Measurements from ENCODE around the gene MRPS2. TPM values are rescaled to one million over a fixed set of nuclear protein-coding genes. Genes with fewer than 3 reads are reported as not detected.
"Not testable (repeated sequence)": the region's sequence is repeated elsewhere in the genome, so short reads cannot be mapped to it uniquely, and the experiment has no call there.

The MRPS2 gene
- polyA plus RNA-seq, 4 donors, result 45.6 to 60.4 (median 47.4) TPM

GRCh38 chr9:135526730-135527571 lies 26.5 kb downstream of the MRPS2 start:
- no peak for DNase-seq (ENCODE audit: low read depth in 4 of 4, low spot score in 3 of 4)

DNA sequence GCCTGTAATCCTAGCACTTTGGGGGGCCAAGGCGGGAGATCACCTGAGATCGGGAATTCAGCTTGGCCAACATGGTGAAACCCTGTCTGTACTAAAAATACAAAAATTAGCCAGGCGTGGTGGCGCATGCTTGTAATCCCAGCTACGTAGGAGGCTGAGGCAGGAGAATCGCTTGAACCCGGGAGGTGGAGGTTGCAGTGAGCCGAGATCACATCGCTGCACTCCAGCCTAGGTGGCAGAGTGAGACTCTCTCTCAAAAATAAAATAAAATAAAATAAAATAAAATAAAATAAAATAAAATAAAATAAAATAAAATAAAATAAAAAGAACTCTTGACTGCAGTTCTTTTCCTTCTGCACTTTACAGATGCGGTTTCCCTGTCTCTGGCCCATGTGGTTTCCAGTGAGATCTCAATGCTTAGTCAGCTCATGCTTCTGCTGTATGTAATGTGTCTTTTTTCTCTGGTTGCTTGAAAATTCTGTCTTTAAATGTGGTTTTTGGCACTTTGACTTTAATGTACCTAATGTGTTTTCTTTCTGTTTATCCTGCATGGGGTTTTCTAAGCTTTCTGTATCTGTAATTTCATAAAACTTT lies 28.5 kb downstream of the MRPS2 start:
- not testable (repeated sequence) for DNase-seq (ENCODE audit: low read depth in 4 of 4, low spot score in 3 of 4)

GRCh38 chr9:135530146-135530545 lies 29.7 kb downstream of the MRPS2 start:
- DNase-seq (ENCODE audit: low read depth in 4 of 4, low spot score in 3 of 4), result no peak

DNA sequence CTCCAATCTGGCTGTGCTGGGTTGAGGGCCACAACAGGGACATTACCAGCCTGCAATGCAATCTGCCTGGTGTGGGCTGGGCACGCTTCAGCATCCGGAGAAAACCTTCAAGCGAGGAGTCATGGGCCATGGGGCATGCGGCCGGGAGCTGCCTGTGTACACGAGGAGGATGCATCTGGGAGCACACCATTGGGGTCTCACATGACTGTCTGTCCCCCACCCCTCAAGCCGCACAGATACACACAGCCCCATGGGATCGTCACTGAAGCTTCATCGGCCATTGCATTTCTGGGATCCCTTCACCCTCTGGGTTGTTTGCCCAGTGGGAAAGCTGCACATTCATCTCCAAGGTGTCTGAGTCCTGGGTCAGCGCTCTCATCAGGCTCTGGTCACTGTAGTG lies 30.6 kb downstream of the MRPS2 start:
- no peak for DNase-seq (ENCODE audit: low read depth in 4 of 4, low spot score in 3 of 4)

GRCh38 chr9:135533113-135533512 lies 32.6 kb downstream of the MRPS2 start:
- no peak for DNase-seq (ENCODE audit: low read depth in 4 of 4, low spot score in 3 of 4)

DNA sequence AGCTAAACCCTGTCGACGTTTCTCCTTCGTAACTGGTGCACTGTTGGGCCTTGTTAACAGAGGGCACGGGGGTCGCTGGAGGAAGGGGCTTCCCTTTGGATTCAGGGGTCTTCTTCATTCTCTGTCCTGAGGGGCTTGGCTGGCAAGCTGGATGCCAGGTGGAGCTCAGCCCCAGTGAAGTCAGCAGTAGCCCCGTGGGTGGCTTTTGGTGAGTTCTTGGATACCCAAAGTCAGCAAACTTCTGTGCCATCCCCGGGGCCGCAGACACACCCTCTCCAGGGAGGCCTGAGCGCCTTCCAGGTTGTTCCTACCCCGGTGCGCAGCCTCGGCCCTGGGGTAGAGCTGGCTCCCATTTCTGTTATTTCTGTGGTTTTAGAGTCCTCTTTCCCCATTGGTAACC lies 33.2 kb downstream of the MRPS2 start:
- DNase-seq (ENCODE audit: low read depth in 4 of 4, low spot score in 3 of 4), result no peak

DNA sequence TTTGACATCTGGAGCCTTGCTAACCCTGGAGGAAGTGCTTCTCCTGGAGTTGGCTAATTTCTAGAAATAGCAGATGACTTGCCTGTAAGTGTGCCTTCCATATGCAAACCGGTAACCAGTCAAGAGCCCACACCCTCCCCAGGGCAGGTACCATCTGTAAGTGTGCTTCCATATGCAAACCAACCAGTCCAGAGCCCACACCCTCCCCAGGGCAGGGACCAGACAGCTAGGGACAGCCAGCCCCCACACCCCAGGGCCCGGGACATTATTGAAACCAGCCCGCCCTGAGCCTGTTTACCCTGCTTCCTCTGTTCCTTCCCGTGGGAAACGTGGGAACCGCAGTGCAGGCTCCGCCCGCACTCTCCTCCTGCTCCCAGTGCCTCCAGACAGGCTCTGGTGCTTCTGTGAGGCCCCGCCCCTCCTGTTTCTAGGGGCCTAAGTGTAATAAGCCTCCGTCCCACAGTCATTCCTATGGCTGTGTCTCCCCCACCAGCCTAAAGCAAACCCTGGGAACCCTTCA lies 33.8 kb downstream of the MRPS2 start:
- not testable (repeated sequence) for DNase-seq (ENCODE audit: low read depth in 4 of 4, low spot score in 3 of 4)

DNA sequence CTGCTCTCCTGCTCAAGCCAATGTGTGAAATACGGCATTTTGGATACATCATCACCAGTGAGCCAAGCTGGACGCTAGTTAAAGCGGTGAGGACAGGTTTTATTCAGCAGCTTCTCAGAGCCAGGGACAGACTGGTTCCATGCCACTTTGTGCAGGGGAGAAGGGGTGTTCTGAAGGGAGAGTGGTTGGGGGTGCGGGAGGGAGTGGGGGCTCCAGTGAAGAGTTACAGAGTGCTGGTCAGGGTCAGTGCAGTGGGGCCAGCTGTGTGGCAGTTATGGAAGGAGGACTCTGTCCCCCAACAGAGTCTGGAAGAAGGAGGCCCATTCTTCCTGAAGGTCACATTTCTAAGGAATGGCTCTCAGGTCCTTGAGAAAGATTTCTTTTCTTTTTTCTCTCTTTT lies 34.3 kb downstream of the MRPS2 start:
- DNase-seq (ENCODE audit: low read depth in 4 of 4, low spot score in 3 of 4), result not testable (repeated sequence)

- DNase-seq (ENCODE audit: low read depth in 4 of 4, low spot score in 3 of 4), result not testable (repeated sequence)
Measured at GRCh38 chr9:135535631-135536030, 35.1 kb downstream of the MRPS2 start.

GRCh38 chr9:135536216-135536615 lies 35.7 kb downstream of the MRPS2 start:
- no peak for DNase-seq (ENCODE audit: low read depth in 4 of 4, low spot score in 3 of 4)

DNA sequence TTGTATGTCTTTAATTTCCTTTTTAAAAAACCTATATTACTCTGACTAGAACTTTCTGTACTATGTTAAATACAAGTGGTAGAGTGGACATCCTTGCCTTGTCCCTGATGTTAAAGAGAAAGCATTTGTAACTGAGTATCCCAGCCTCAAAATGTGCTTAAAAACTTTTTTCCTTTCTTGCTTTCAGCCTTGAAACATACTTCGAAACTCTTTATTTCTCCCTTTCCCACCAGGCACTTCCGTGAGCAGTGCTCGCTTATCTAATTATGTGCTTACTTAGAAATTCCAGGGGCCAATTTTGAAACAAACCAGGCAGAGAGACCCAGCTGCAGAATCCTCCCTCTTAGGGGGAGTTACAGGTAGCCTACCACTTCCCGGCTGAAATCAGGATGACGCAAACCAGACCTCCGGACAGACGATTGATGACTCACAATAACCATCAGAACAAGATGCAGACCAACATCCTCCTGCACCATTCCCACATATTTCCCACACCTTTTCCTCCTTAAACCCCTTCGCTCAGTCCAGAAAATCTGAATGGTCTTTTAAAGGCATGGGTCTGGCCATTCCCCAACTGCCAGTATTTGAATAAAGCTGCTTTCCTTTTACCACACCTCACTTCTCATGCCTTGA lies 42.9 kb downstream of the MRPS2 start:
- DNase-seq (ENCODE audit: low read depth in 4 of 4, low spot score in 3 of 4), result not testable (repeated sequence)

- DNase-seq (ENCODE audit: low read depth in 4 of 4, low spot score in 3 of 4), result no peak
Measured at GRCh38 chr9:135544981-135545635, 44.6 kb downstream of the MRPS2 start.

- not testable (repeated sequence) for DNase-seq (ENCODE audit: low read depth in 4 of 4, low spot score in 3 of 4)
Measured at GRCh38 chr9:135545646-135546176, 45.2 kb downstream of the MRPS2 start, which contains the start of gene OBP2A. TSS of gene OBP2A (plus strand) at chr9:135546126. CDS start at chr9:135546181, 55 bp downstream.

DNA sequence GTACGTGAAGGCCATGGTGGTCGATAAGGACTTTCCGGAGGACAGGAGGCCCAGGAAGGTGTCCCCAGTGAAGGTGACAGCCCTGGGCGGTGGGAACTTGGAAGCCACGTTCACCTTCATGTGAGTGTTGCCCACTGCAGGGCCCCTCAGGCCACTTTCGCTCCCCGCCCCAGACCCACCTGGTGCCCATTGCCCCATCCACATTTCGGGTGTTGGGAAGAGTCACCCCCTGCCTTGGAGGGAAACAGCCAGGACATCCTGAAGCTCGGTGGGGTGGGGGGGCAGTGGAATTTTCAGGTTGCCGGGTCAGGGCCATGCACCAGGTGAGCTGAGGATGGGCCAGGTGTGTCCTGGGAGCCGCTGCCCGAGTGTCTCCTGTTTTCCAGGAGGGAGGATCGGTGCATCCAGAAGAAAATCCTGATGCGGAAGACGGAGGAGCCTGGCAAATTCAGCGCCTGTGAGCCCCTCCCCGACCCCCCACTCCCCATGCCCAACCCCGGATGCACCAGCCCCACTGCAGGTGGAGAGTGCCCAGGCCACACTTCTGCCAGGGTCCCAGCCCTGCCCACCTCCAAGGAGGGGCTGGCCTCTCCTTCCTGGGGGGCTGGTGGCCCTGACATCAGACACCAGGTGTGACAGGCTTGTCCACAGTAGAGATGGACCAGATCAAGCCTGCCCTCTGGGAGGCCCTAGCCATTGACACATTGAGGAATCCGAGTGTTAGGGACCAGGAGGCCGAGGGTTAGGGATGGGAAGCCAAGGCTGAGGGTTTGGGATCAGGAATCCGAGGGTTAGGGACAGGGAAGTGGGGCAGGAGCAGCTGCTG lies 46.5 kb downstream of the MRPS2 start:
- not testable (repeated sequence) for DNase-seq (ENCODE audit: low read depth in 4 of 4, low spot score in 3 of 4)

- no peak for DNase-seq (ENCODE audit: low read depth in 4 of 4, low spot score in 3 of 4)
Measured at GRCh38 chr9:135547756-135548736, 47.6 kb downstream of the MRPS2 start.

DNA sequence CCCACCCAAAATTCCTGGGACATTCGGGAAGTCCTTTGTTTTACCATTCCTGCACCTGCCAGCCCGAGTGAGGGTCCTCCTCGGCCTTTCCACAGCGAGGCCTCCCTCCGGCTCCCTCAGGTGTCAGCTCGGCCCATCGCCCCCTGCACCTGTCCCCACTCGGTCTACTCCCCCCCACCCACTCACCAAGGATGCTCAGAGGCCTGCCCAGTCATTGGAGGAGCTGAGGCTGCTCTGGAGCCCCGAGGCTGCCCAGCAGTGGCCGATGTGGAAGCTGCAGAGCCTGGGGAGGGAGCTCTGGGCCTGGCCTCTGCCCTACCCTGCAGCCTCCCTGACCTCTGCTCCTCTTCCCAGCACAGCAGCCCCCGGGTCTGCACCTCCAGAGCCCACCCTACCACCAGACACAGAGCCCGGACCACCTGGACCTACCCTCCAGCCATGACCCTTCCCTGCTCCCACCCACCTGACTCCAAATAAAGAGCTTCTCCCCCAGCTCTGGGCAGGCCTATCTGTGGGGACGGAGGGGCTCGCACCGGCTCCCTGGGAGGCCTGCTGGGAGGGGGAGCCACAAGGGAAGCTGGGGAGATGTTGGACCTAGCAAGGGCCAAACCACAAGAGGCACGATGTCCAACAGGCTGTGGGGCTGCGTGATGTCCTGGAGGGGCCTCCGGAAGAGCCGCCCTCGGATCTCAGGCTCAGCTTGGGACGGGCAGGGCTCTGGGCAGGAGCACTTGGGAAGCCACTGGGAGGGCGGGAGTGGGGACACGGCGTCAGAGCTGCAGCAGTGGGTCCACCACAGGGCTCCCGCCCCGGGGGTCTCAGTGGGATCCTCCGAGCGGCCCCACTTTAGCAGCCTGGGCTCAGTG lies 49.2 kb downstream of the MRPS2 start:
- DNase-seq (ENCODE audit: low read depth in 4 of 4, low spot score in 3 of 4), result not testable (repeated sequence)

DNA sequence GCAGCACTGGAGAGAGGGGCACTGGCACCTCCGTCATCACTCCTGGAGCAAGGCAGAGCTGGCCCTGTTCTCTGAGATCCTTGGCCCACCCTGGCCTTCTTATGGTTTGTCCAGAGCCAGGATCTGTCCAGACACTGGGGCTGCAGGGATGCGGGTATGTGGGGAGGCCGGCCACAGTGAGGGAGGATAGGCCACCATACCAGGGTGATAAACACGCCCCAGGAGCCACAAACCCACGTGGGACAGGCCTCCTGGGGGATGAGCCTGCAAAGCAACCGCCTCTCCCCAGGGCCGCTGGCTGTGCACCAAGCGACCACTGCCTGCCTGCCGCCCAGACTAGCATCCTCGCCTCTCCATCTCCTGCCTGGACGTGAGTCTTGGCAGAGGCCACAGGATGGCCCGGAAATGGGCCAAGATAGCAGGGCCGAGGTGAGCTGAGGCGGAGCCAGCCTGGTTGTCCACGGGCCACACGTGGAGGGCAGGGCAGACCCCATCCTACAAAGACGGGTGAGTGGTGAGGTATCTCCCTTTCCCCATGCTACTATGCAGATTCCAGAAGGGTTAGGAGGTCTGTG lies 49.9 kb downstream of the MRPS2 start:
- DNase-seq (ENCODE audit: low read depth in 4 of 4, low spot score in 3 of 4), result no peak

Measured in right renal pelvis (tissue), 4 donors.